Loucy (cell line): ENCODE measurements around the gene MACROD1.

Experiments
- H2AFZ ChIP-seq: fragments of 200-600 bp; sonication (generic); 2 replicates; pipeline ENCODE4 v1.6.0; 2016; ENCODE audit warnings: antibody characterized with exemption, mild to moderate bottlenecking, low read length, moderate library complexity
- H3F3A ChIP-seq: fragments of 200-600 bp; 2 replicates; pipeline ENCODE4 v1.6.0; 2016; ENCODE audit warnings: antibody characterized with exemption, low read depth, mild to moderate bottlenecking
- H3K27me3 ChIP-seq: fragments of 200-600 bp; sonication (generic); 2 replicates; pipeline ENCODE4 v1.6.1; 2014; ENCODE audit warnings: low read length, mild to moderate bottlenecking; ENCODE audit not compliant: insufficient read depth, poor library complexity, severe bottlenecking
- H3K36me3 ChIP-seq: fragments of 200-600 bp; sonication (generic); 2 replicates; pipeline ENCODE4 v1.6.1; 2016; ENCODE audit warnings: low read length; ENCODE audit not compliant: insufficient read depth
- H3K4me1 ChIP-seq: fragments of 200-600 bp; sonication (generic); 2 replicates; pipeline ENCODE4 v1.5.1; 2014; ENCODE audit warnings: low read length, mild to moderate bottlenecking; ENCODE audit not compliant: insufficient read depth, poor library complexity, severe bottlenecking
- H3K4me2 ChIP-seq: fragments of 200-600 bp; sonication (generic); 2 replicates; pipeline ENCODE4 v1.6.0; 2014; ENCODE audit warnings: antibody characterized with exemption, low read length, low read depth, mild to moderate bottlenecking; ENCODE audit not compliant: poor library complexity, severe bottlenecking
- H3K4me3 ChIP-seq: fragments of 200-600 bp; sonication (generic); 2 replicates; pipeline ENCODE4 v1.5.1; 2014; ENCODE audit warnings: low read length, mild to moderate bottlenecking, mixed read lengths; ENCODE audit not compliant: poor library complexity, severe bottlenecking
- H3K79me2 ChIP-seq: fragments of 200-600 bp; sonication (generic); 2 replicates; pipeline ENCODE4 v1.6.1; 2014; ENCODE audit warnings: low read length; ENCODE audit not compliant: insufficient read depth
- H3K9ac ChIP-seq: fragments of 200-600 bp; sonication (generic); 2 replicates; pipeline ENCODE4 v1.6.0; 2014; ENCODE audit warnings: mild to moderate bottlenecking, low read depth, low read length, moderate library complexity; ENCODE audit not compliant: poor library complexity, severe bottlenecking
- H3K9me2 ChIP-seq: fragments of 200-600 bp; sonication (generic); replicated peaks from 2 replicates; pipeline ENCODE4 v1.6.1; 2016; ENCODE audit warnings: low read depth, low read length, mixed read lengths
- H3K9me3 ChIP-seq: fragments of 200-600 bp; sonication (generic); 2 replicates; pipeline ENCODE4 v1.6.1; 2014; ENCODE audit warnings: mild to moderate bottlenecking, antibody characterized with exemption, low read length, low read depth; ENCODE audit not compliant: insufficient read depth
- H4K20me1 ChIP-seq: fragments of 200-600 bp; sonication (generic); 2 replicates; pipeline ENCODE4 v1.6.0; 2014; ENCODE audit warnings: antibody characterized with exemption, low read length, mild to moderate bottlenecking; ENCODE audit not compliant: insufficient read depth, poor library complexity, severe bottlenecking
- EZH2phosphoT487 ChIP-seq: fragments of 200-600 bp; IDR thresholded peaks from 2 replicates; pipeline ENCODE4 v1.6.1; 2018; ENCODE audit warnings: antibody characterized with exemption, mild to moderate bottlenecking, moderate library complexity, borderline replicate concordance
- TF ChIP-seq, protein P1 (sequence below): fragments of 200-600 bp; sonication (generic); conservative IDR thresholded peaks from 2 replicates; pipeline ENCODE4 v1.5.1; 2014; ENCODE audit warnings: mild to moderate bottlenecking, antibody characterized with exemption, low read length

Gene MACROD1

GRCh38 chr11:64109332-64109731 lies 56.6 kb downstream of the MACROD1 start:
- Histone ChIP-seq H4K20me1 (no peaks in the 10 kb centered on the region), H3K9me2 (no peaks in the 10 kb centered on the region)

GRCh38 chr11:64107303-64107702 lies 58.6 kb downstream of the MACROD1 start:
- H3K36me3 ChIP-seq, result no peaks in the 10 kb centered on the region
- no peaks in the 10 kb centered on the region for H3K9me2 ChIP-seq
- no peaks in the 10 kb centered on the region for H3K9me3 ChIP-seq
- H3F3A ChIP-seq, result no peaks in the 10 kb centered on the region
- no peaks in the 10 kb centered on the region for H3K27me3 ChIP-seq
- no peaks in the 10 kb centered on the region for H3K4me1 ChIP-seq
- H2AFZ ChIP-seq, result no peak overlapping the region
- no peaks in the 10 kb centered on the region for H4K20me1 ChIP-seq
- no peaks in the 10 kb centered on the region for H3K79me2 ChIP-seq
- no peak overlapping the region for H3K4me3 ChIP-seq
- TF ChIP-seq, protein P1, sequence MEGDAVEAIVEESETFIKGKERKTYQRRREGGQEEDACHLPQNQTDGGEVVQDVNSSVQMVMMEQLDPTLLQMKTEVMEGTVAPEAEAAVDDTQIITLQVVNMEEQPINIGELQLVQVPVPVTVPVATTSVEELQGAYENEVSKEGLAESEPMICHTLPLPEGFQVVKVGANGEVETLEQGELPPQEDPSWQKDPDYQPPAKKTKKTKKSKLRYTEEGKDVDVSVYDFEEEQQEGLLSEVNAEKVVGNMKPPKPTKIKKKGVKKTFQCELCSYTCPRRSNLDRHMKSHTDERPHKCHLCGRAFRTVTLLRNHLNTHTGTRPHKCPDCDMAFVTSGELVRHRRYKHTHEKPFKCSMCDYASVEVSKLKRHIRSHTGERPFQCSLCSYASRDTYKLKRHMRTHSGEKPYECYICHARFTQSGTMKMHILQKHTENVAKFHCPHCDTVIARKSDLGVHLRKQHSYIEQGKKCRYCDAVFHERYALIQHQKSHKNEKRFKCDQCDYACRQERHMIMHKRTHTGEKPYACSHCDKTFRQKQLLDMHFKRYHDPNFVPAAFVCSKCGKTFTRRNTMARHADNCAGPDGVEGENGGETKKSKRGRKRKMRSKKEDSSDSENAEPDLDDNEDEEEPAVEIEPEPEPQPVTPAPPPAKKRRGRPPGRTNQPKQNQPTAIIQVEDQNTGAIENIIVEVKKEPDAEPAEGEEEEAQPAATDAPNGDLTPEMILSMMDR, result no peak
- no peak for TF ChIP-seq EZH2phosphoT487
- H3K4me2 ChIP-seq, result no peak overlapping the region
- no peak overlapping the region for H3K9ac ChIP-seq

More at GRCh38 chr11:64109332-64109731, 56.6 kb downstream of the MACROD1 start:
- no peaks in the 10 kb centered on the region for H3K79me2 ChIP-seq
- H3K9ac ChIP-seq, result no peak overlapping the region
- H3K9me3 ChIP-seq, result no peaks in the 10 kb centered on the region
- no peak overlapping the region for H3K4me2 ChIP-seq
- no peak overlapping the region for H3K4me3 ChIP-seq
- H3F3A ChIP-seq, result no peaks in the 10 kb centered on the region
- H2AFZ ChIP-seq, result no peak overlapping the region
- H3K36me3 ChIP-seq, result no peaks in the 10 kb centered on the region
- TF ChIP-seq EZH2phosphoT487, result no peak
- TF ChIP-seq, protein P1, result no peak
- H3K4me1 ChIP-seq, result no peaks in the 10 kb centered on the region
- no peaks in the 10 kb centered on the region for H3K27me3 ChIP-seq

- no peak overlapping the region for H3K9ac ChIP-seq
- no peaks in the 10 kb centered on the region for H4K20me1 ChIP-seq
- H3K4me2 ChIP-seq, result no peak overlapping the region
- H3K4me1 ChIP-seq, result no peaks in the 10 kb centered on the region
- H3K4me3 ChIP-seq, result no peak overlapping the region
- H3K9me3 ChIP-seq, result no peaks in the 10 kb centered on the region
- no peaks in the 10 kb centered on the region for H3K9me2 ChIP-seq
- H2AFZ ChIP-seq, result no peak overlapping the region
- TF ChIP-seq, protein P1, result no peak
- TF ChIP-seq EZH2phosphoT487, result no peak
- H3K36me3 ChIP-seq, result no peaks in the 10 kb centered on the region
- H3K79me2 ChIP-seq, result no peaks in the 10 kb centered on the region
- H3K27me3 ChIP-seq, result no peaks in the 10 kb centered on the region
- H3F3A ChIP-seq, result no peaks in the 10 kb centered on the region
Measured at GRCh38 chr11:64104632-64105031, 61.3 kb downstream of the MACROD1 start.
